ENCODE data around the gene RPS6KB1.
"Not testable (repeated sequence)": the region's sequence is repeated elsewhere in the genome, so short reads cannot be mapped to it uniquely, and the experiment has no call there.

The RPS6KB1 gene

GRCh38 chr17:59872351-59872750 is 20.6 kb upstream of the RPS6KB1 start:
- no peak for DNase-seq

- DNase-seq = not testable (repeated sequence)
Observed at GRCh38 chr17:59873414-59873813, 19.5 kb upstream of the RPS6KB1 start.

GRCh38 chr17:59874376-59874775 is 18.5 kb upstream of the RPS6KB1 start:
- no peak for DNase-seq

GRCh38 chr17:59876107-59876506 is 16.8 kb upstream of the RPS6KB1 start:
- DNase-seq = no peak

- DNase-seq = no peak
Observed at GRCh38 chr17:59877965-59878364, 15.0 kb upstream of the RPS6KB1 start.

GRCh38 chr17:59878624-59879023 is 14.3 kb upstream of the RPS6KB1 start:
- no peak for DNase-seq

GRCh38 chr17:59884861-59885260 is 8.1 kb upstream of the RPS6KB1 start:
- DNase-seq = no peak

GRCh38 chr17:59888145-59888750 is 4.7 kb upstream of the RPS6KB1 start:
- DNase-seq = no peak

GRCh38 chr17:59890720-59891119 is 2.2 kb upstream of the RPS6KB1 start:
- DNase-seq = no peak

- DNase-seq = peak in 1 of 2 donors; percentile 54
Observed at GRCh38 chr17:59892251-59892923, 534 bp upstream of the RPS6KB1 start.

GRCh38 chr17:59893676-59894100 is 767 bp downstream of the RPS6KB1 start:
- peak in 1 of 2 donors; percentile 11 for DNase-seq

GRCh38 chr17:59897090-59897489 is 4.2 kb downstream of the RPS6KB1 start:
- DNase-seq = no peak

- peak in 1 of 2 donors; percentile 5 for DNase-seq
Observed at GRCh38 chr17:59899099-59899498, 6.2 kb downstream of the RPS6KB1 start.

- no peak for DNase-seq
Observed at GRCh38 chr17:59901604-59902003, 8.7 kb downstream of the RPS6KB1 start.

GRCh38 chr17:59903455-59903854 is 10.5 kb downstream of the RPS6KB1 start:
- DNase-seq = no peak

- no peak for DNase-seq
Observed at GRCh38 chr17:59907467-59907866, 14.5 kb downstream of the RPS6KB1 start.

GRCh38 chr17:59914274-59914854 is 21.4 kb downstream of the RPS6KB1 start:
- peak in 1 of 2 donors; percentile 26 for DNase-seq

GRCh38 chr17:59916446-59916845 is 23.5 kb downstream of the RPS6KB1 start:
- DNase-seq = no peak

- DNase-seq = not testable (repeated sequence)
Observed at GRCh38 chr17:59920637-59921036, 27.7 kb downstream of the RPS6KB1 start.

- not testable (repeated sequence) for DNase-seq
Observed at GRCh38 chr17:59930121-59930520, 37.2 kb downstream of the RPS6KB1 start.

GRCh38 chr17:59930768-59931167 is 37.8 kb downstream of the RPS6KB1 start:
- DNase-seq = not testable (repeated sequence)

GRCh38 chr17:59933317-59933716 is 40.4 kb downstream of the RPS6KB1 start:
- DNase-seq = not testable (repeated sequence)

- not testable (repeated sequence) for DNase-seq
Observed at GRCh38 chr17:59940697-59941096, 47.8 kb downstream of the RPS6KB1 start.

GRCh38 chr17:59941131-59941530 is 48.2 kb downstream of the RPS6KB1 start:
- no peak for DNase-seq

Data from bone marrow (tissue), 2 donors.